Ovary (tissue), 3 donors: Measurements from ENCODE around the gene SLC16A3.
"Not testable (repeated sequence)": the region's sequence is repeated elsewhere in the genome, so short reads cannot be mapped to it uniquely, and the experiment has no call there.

Experiments
- CTCF ChIP-seq, 3 donors: fragments of 450-650 bp in 2 of 3; fragments of 200-600 bp in 1 of 3; IDR thresholded peaks; one replicate each; pipeline versions ENCODE4 v1.5.1 to v1.8.0; 2016 to 2022; ENCODE audit warnings: antibody characterized with exemption in 3 of 3, mild to moderate bottlenecking in 1 of 3
- EP300 ChIP-seq: sonication (generic); formaldehyde crosslinking; IDR thresholded peaks from one replicate; pipeline ENCODE4 v1.6.1; 2017; ENCODE audit warnings: antibody characterized with exemption
- POLR2A ChIP-seq: fragments of 450-650 bp; IDR thresholded peaks from one replicate; pipeline ENCODE4 v1.6.1; 2017; ENCODE audit warnings: antibody characterized with exemption, mild to moderate bottlenecking, moderate library complexity
- donor health status: DM: no; HTN: no; CAD: no.

GRCh38 chr17:82210655-82211054 is 18.2 kb upstream of the SLC16A3 start:
- not testable (repeated sequence) for TF ChIP-seq CTCF (IDR thresholded peaks at IDR 0.05); POLR2A; EP300
